Astrocyte of the spinal cord (primary cell): ENCODE data around the gene ERBB4.

Experiments
- DNase-seq: peaks from one replicate; pipeline ENCODE4 v3.0.0; 2011; ENCODE audit warnings: low read depth, low spot score
- H3K4me3 ChIP-seq: 2 replicates; pipeline ENCODE4 v1.5.1; 2011; ENCODE audit warnings: low read depth, mild to moderate bottlenecking, low read length, moderate library complexity
- in situ Hi-C: cut with HindIII; loops from 2 replicates; pipeline ENCODE4 v1.10.0; 2017; ENCODE audit warnings: low sequenced_read_pairs
- TF ChIP-seq, protein P1 (sequence below): IDR thresholded peaks from 2 replicates; pipeline ENCODE4 v1.5.1; 2012; ENCODE audit warnings: low read depth, mild to moderate bottlenecking, low read length, inconsistent platforms

ERBB4 gene

DNA sequence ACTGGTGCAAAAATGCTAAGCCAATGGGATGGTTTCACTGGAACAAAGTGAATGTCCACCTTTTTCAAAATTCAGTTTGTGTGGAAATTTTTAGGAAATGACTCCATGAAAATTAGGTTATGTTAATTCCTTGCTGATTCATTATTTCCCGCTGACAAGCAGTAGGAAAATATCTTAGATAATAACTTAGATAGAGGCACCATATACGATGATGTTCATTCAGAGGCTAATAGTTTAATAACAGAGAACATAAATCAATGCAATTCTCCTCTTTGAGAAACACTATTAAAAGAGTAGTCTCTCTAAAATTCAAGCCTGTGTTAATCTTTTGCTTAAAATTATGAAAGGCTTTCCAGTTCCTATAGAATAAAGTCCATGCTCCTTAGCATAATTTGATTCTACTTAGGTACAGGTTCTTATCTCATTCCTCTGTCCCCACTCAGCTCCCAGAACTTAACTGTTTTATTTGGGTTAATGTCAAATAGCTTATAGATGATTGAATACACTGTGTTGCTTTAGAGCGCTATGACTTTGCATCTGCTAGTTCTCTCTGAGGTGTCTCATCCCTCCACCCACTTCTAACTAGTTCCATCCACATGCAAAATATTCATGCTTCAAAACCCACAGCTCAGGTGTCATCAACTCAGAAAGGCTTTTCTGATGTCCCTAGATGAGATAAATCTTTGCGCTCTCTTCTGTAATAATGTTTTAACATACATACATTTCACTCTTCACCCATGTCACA is 503.6 kb downstream of the ERBB4 start:
- H3K4me3 ChIP-seq = no peak overlapping the region
- in situ Hi-C loops = no loop called here
- DNase-seq = no peak
- TF ChIP-seq, protein P1, sequence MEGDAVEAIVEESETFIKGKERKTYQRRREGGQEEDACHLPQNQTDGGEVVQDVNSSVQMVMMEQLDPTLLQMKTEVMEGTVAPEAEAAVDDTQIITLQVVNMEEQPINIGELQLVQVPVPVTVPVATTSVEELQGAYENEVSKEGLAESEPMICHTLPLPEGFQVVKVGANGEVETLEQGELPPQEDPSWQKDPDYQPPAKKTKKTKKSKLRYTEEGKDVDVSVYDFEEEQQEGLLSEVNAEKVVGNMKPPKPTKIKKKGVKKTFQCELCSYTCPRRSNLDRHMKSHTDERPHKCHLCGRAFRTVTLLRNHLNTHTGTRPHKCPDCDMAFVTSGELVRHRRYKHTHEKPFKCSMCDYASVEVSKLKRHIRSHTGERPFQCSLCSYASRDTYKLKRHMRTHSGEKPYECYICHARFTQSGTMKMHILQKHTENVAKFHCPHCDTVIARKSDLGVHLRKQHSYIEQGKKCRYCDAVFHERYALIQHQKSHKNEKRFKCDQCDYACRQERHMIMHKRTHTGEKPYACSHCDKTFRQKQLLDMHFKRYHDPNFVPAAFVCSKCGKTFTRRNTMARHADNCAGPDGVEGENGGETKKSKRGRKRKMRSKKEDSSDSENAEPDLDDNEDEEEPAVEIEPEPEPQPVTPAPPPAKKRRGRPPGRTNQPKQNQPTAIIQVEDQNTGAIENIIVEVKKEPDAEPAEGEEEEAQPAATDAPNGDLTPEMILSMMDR = no peak

DNA sequence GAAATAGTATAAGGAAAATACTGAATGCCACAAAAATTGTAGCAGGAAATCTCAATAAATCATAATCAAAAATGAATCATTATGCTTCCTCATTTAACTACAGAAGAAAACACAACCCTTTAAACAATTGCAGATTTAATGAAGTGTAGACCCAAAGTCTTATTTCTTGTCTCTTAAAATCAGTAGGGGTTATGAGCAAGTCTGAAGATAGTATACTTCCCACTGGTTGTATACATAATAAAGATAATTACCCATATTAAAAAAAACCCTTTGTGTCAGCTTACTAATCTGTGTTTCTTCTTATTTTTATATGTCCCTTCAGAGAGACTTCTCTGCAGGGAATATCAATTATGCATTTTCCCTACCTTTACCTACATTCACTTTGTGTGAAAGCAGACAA is 504.7 kb downstream of the ERBB4 start:
- DNase-seq = no peak
- no peak overlapping the region for H3K4me3 ChIP-seq
- in situ Hi-C loops = no loop called here
- TF ChIP-seq, protein P1 = no peak

DNA sequence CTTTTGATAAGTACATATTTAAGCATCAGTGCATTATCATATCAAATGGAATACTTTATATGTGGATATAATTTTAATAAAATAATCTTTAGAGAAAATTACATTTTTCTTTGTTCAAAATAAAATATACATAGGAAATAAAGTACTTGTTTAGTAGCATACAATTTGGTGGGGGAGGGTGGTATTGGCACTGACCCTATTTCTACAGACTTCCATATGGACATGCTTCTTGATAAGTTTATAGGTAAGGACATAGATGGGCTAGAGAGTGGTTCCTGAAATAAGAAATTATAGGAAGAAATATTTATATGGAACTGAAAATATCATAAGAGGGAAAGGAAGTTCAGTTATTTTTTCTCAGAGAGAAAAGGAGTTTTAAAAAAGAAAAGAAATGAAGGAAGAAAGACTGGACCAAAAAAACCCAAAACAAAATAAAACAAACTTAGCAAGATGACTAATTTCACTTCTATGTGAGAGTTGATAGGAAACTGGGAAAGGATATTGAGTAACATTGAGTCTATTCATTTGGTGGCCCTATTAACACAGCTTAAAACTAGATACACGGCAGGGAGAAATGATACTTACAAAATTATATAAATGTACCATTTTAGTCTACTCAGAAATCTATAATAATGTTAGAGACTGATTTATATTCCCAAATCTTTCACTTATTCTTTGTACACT is 505.9 kb downstream of the ERBB4 start:
- TF ChIP-seq, protein P1 = no peak
- DNase-seq = peak; percentile 43
- in situ Hi-C loops = no loop called here
- H3K4me3 ChIP-seq = no peak overlapping the region

DNA sequence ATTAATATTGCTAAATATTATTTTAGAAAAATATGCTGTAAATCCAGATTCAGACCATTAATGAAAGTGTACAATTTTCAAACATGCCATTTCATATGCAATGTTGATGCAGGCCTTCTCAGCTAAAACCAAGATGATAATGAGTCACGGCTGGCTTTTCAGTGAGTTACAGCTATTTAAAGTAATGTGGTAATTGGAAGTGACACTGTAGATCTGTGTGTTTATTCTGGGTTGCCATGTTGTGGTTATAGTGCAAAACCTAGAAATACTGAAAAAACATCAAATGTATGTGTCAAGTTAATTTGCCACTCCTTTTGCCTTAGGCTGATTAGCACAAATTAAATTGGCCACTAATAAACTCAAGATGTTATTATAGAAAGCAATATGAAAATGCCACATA is 506.6 kb downstream of the ERBB4 start:
- in situ Hi-C loops = no loop called here

DNA sequence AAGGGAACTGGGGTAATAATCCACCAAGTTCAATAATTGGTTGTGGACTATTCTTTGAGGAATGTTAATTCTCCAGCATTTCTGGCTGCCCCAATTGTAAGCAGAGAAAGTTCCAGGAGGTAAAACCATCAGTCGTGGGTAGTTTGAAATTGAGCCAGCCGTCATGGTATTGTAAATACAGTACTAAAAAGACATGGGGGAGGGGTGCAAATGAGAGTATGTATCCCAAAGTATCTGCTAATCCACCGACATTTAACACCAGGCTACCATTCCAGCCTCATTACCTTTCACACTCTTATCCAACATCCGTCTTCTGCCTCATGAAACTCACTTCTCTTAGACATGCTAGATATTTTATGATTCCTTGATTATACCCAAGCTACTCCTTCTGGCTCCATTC is 507.9 kb downstream of the ERBB4 start:
- DNase-seq = no peak
- in situ Hi-C loops = no loop called here
- TF ChIP-seq, protein P1 = no peak
- no peak overlapping the region for H3K4me3 ChIP-seq

More for the DNA sequence above, 506.6 kb downstream of the ERBB4 start:
- TF ChIP-seq, protein P1 = no peak
- peak; percentile 79 for DNase-seq
- H3K4me3 ChIP-seq = no peak overlapping the region

DNA sequence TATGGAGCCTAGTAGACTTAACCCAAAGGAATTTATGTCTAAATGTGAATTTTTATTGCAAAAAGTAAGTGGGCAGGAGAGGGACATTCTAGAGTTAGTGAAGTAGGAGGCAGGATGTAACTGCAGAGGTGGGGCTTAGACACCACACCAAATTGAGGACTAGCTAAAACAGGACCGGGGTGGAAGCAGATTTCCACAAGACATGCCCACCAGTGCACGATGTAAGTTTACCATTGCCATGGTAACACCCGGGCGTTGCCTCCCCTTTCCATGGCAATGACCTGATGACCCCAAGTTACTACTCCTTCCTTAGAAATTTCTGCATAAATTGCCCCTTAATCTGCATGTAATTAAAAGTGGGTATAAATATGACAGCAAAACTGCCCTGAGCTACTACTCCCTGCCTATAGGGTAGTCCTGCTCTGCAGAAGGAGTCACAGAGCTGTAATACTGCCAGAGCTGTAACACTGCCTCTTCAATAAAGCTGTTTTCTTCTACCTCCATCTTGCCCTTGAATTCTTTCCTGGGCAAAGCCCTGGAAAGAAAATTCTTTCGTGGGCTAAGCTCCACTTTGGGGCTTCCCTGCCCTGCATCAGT is 509.7 kb downstream of the ERBB4 start:
- TF ChIP-seq, protein P1 = no peak
- in situ Hi-C loops = no loop called here
- DNase-seq = no peak
- no peak overlapping the region for H3K4me3 ChIP-seq
